Bone marrow (tissue), 2 donors: ENCODE data around the gene HMGB4.

Experiments used
- DNase-seq, 2 donors: peaks; one replicate each; lab custom pipeline; 2025; lab: John Stamatoyannopoulos, UW

Gene HMGB4

GRCh38 chr1:33848205-33848937, 15.5 kb upstream of the HMGB4 start:
- no peak for DNase-seq

- DNase-seq: no peak
Observed at GRCh38 chr1:33849211-33849610, 14.7 kb upstream of the HMGB4 start.

DNA sequence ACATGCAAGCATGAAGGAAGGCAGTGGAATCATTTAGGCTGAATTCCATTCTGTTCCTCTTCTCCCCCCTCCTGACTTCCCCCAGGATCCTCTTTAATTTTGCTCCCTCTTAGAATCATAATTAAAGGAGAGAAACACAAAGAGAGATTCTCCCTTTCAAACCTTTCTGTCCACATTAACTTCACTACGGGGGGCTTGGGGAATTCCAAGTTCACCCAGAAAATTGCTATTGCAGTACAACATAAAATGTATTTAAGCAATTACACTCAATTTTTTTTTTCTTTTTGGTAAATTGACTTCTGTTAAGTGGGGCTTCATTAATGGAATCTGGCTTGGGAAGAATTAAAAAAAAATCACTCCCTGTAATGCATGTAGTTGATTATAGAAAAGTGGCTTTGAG, 13.4 kb upstream of the HMGB4 start:
- no peak for DNase-seq

DNA sequence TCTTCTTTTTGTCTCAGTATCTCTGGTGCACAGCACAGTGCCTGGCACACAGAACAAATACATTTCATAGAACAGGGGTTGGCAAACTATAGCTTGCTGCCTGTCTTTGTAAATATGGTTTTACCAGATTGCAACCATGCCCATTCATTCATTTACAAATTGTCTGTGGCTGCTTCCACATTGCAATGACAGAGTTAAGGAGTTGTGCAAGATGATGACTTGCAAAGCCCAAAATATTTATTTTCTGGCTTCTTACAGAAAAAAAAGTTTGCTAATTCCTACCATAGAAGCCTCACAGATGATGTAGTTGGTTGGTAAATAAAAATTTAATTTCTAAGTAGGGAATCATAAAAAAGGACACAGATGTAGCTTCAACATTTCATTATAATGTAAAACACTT, 11.2 kb upstream of the HMGB4 start:
- DNase-seq: no peak

- no peak for DNase-seq
Observed at GRCh38 chr1:33853431-33853830, 10.4 kb upstream of the HMGB4 start.

- DNase-seq: no peak
Observed at GRCh38 chr1:33854091-33854490, 9.8 kb upstream of the HMGB4 start.

DNA sequence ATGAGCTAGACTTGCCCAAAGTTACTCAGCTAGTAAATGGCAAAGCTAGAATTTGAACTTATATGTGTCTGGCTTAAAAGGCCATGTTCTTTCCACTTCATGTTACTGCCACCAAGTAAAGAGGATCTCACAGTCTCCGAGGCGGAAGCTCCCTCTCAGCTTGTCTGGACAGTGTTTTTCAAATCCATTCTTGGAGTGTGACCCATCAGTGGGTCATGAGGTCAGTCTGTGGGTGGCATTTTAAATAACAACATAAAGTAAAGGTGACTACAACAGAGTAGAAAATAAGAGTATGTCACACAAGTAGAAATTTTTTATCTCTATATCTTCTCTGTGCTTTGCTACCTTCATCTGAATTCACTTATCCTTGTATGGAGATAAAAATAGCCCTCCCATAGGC, 3.2 kb upstream of the HMGB4 start:
- DNase-seq: no peak

DNA sequence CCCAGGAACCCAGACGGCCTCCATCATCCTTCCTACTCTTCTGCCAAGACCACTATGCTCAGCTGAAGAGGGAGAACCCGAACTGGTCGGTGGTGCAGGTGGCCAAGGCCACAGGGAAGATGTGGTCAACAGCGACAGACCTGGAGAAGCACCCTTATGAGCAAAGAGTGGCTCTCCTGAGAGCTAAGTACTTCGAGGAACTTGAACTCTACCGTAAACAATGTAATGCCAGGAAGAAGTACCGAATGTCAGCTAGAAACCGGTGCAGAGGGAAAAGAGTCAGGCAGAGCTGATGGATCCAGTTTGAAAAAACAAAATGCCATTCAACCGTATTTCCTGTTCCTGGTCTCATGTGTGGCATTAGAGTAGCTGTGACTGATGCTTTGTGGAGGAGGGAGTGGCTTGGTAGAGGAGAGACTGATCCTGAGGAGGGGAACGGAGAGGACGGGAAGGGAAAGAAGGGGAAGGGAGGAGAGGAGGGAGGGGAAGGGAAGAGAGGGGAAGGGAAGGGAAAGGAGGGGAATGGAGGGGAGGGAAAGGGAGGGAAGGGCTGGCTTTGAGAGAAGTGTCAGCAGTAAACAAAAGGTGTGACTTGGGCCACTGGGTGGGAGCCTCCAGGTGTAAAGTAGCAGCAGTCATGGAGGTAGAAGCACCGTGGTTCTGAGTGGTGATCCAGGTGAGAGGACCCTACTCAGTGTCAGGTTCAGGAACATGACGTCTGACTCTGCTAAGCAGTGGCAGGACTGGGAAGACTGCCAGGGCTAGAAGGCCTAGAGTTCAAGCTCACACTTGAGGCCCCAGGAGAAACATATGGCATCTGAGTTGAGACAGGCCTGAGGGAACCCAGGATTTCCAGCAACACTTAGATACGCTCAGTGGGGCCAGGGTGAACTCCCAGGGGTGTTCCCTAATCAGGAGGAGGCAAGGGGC, 846 bp downstream of the HMGB4 start:
- no peak for DNase-seq

DNA sequence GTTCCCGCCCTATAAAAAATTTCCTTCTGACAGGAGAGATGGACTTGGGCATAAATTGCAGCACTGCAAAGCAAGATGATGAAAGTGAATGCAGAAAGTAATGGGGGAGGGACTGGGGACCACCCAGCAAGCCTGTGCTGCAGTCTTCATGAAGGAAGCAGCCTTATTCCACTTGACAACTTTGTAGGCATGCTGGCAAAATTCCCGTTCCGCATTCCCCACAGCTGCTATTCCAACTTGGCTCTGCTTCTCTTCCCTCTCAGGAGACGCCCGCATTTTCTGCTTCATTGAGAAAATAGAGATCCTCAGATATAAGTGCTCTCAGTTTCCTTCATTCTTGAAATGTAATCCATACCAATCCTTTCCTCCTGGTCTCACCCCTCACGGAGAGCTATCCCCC, 2.4 kb downstream of the HMGB4 start:
- no peak for DNase-seq

- no peak for DNase-seq
Observed at GRCh38 chr1:33867684-33868083, 3.8 kb downstream of the HMGB4 start.

GRCh38 chr1:33872275-33872674, 8.4 kb downstream of the HMGB4 start:
- DNase-seq: no peak

DNA sequence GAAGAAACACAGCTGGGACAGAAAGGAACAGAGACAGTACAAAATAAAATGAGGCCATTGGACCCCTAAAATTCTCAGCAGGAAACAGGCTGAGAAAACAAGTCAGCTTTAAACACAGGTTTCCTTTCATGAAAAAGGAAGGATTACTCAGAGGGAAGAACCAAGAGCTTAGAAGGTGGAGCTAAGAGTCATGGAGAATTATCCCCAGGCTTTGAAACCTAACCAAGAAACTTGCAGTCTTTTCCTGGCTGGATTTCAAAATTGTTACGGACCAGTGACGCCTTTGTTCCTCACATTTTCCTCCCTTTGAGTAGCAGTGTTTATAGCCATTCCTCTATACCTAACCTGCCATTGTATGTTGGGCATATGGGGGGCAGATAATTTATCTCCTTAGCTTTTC, 8.8 kb downstream of the HMGB4 start:
- no peak for DNase-seq

DNA sequence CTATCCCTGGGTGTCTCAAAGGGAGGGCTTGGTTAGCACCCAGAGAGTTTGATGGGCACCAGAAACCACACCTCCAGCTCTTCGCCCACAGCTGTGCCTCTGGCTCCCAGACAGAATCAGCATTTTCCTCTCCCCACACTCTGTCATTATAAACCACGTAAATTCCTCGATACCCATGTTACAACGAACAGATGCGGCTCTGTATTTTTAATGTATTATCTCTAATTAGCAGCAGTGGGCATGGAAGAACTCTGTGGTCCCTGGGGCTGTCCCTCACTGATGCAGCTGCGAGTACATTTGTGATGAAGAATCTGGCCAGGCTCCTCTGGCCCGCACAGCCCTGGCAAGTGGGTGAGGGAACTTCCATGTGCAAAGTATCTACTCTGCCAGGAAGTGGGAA, 10.8 kb downstream of the HMGB4 start:
- no peak for DNase-seq

DNA sequence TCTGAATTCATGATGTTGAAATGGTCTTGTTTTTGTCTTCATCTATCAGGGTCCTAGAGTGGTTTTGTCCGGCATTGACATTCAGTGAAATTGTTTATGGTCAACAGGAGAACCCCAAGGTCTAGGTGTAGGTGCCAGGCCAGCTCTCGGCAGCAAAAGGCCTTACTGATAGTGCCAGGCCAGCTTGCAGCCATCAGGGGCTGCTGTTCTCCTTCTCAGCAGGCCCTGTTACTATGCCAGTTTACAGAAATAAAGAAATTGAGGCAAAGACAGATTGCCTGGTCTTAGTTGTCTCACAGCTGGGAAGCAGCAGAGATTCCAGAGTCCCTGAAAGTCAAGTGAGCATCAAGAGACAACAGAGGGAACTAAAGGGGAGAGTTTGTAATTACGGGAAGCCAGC, 12.0 kb downstream of the HMGB4 start:
- no peak for DNase-seq

GRCh38 chr1:33876970-33877650, 13.2 kb downstream of the HMGB4 start:
- no peak for DNase-seq

- DNase-seq: no peak
Observed at GRCh38 chr1:33878392-33878791, 14.5 kb downstream of the HMGB4 start.

GRCh38 chr1:33880305-33880704, 16.4 kb downstream of the HMGB4 start:
- no peak for DNase-seq

- DNase-seq: no peak
Observed at GRCh38 chr1:33886496-33886895, 22.6 kb downstream of the HMGB4 start.

GRCh38 chr1:33893147-33893830, 29.4 kb downstream of the HMGB4 start:
- DNase-seq: no peak

GRCh38 chr1:33895396-33895795, 31.5 kb downstream of the HMGB4 start:
- no peak for DNase-seq

GRCh38 chr1:33895976-33896375, 32.1 kb downstream of the HMGB4 start:
- no peak for DNase-seq

DNA sequence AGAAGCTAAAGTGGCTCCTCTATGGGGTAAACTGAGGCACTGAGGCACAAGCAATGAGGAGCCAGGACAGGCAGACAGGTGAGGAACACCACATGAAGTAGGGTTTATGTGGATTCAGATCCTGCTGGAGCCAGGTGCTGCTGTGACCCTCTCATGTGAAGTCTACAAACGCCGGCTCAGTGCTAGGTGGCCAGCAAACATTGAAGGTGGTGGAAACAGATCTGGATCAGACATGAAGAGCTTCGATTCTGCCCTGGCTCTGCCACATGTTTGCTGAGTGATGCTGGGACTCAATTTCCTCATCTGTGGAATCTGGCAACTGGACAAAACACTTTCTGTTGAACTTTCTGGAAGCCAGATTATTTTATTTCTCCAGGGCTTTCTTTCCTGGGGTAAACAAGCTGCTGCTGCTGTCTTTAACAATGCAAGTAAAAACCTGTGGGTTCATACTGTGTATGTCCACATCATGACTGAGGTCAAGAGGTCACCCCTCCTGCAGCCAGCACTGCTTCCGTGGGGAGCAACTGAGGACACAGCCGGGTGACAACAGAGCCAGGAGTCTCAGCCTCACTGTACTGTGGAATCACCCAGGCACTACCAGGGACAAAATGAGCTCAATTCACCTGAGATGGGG, 33.3 kb downstream of the HMGB4 start:
- DNase-seq: no peak
